A673 (cell line): ENCODE results near the gene GPER1. TPM values are rescaled to one million over a fixed set of nuclear protein-coding genes. Genes with fewer than 3 reads are reported as not detected.

Source experiments
- BruUV-seq: library from RNA; stranded (reverse); fragments of 400-500 nt; replicated peaks from 2 replicates; lab custom pipeline; 2021; lab: Mats Ljungman, UMichigan
- CTCF ChIA-PET: fragments of 300-600 bp; sonication (Branson Sonifier 250); formaldehyde crosslinking; loops from one replicate; lab custom pipeline; 2022; ENCODE audit warnings: antibody characterized with exemption; lab: Charles Lee
- POLR2A ChIA-PET: fragments of 300-600 bp; sonication (Branson Sonifier 250); formaldehyde crosslinking; loops from one replicate; lab custom pipeline; 2022; ENCODE audit warnings: antibody characterized with exemption; ENCODE audit not compliant: low non-redundant PET; lab: Charles Lee
- DNase-seq: peaks from one replicate; pipeline ENCODE4 v3.0.0-alpha.2; 2015; ENCODE audit warnings: low spot score
- H3K27ac ChIP-seq: fragments of 200-600 bp; sonication (generic); 2 replicates; pipeline ENCODE4 v1.5.1; 2016; ENCODE audit warnings: mixed run types, low read depth, mild to moderate bottlenecking, mixed read lengths, antibody characterized with exemption, low read length; ENCODE audit not compliant: poor library complexity, severe bottlenecking
- H3K27me3 ChIP-seq: fragments of 200-600 bp; sonication (generic); replicated peaks from 2 replicates; pipeline ENCODE4 v1.6.1; 2017; ENCODE audit warnings: mixed run types, low read depth, mild to moderate bottlenecking, mixed read lengths, antibody characterized with exemption, low read length; ENCODE audit not compliant: insufficient read depth, poor library complexity
- H3K36me3 ChIP-seq: fragments of 200-600 bp; sonication (generic); 2 replicates; pipeline ENCODE4 v1.6.1; 2016; ENCODE audit warnings: mixed run types, mild to moderate bottlenecking, mixed read lengths, antibody characterized with exemption, low read length; ENCODE audit not compliant: insufficient read depth, poor library complexity, severe bottlenecking
- H3K4me1 ChIP-seq: fragments of 200-600 bp; sonication (generic); 2 replicates; pipeline ENCODE4 v1.6.1; 2017; ENCODE audit warnings: mixed run types, mild to moderate bottlenecking, mixed read lengths, antibody characterized with exemption, low read length; ENCODE audit not compliant: insufficient read depth, poor library complexity, severe bottlenecking
- H3K4me3 ChIP-seq: fragments of 200-600 bp; sonication (generic); 2 replicates; pipeline ENCODE4 v1.5.1; 2016; ENCODE audit warnings: low read depth, mixed run types, mild to moderate bottlenecking, mixed read lengths, low read length; ENCODE audit not compliant: poor library complexity, severe bottlenecking
- H3K9me3 ChIP-seq: fragments of 200-600 bp; sonication (generic); 2 replicates; pipeline ENCODE4 v1.6.1; 2016; ENCODE audit warnings: mixed run types, low read depth, mild to moderate bottlenecking, mixed read lengths, antibody characterized with exemption, low read length; ENCODE audit not compliant: poor library complexity, severe bottlenecking
- EZH2 ChIP-seq: fragments of 200-600 bp; sonication (generic); IDR thresholded peaks from 2 replicates; pipeline ENCODE4 v1.6.1; 2017; ENCODE audit warnings: borderline replicate concordance, low read depth, mild to moderate bottlenecking, mixed read lengths, antibody characterized with exemption, low read length; ENCODE audit not compliant: poor library complexity, severe bottlenecking
- intact Hi-C: fragments of 100-400 bp; cut with micrococcal nuclease; formaldehyde crosslinking; loops from one replicate; pipeline ENCODE4 v1.10.0; 2022; ENCODE audit not compliant: unreplicated experiment
- total RNA-seq: library from RNA; stranded (reverse); gene quantifications from 2 replicates; pipeline ENCODE4 v1.2.3, GENCODE V29; 2021
- TF ChIP-seq, protein P1 (sequence below): fragments of 300-800, 200-600 bp; sonication (generic); conservative IDR thresholded peaks from 2 replicates; pipeline ENCODE4 v1.5.1; 2017; ENCODE audit warnings: low read depth, mild to moderate bottlenecking, antibody characterized with exemption, low read length, moderate library complexity, mixed read lengths

GPER1 gene
- total RNA-seq, 1 experiment from 2014 or later = 0.37 TPM

DNA sequence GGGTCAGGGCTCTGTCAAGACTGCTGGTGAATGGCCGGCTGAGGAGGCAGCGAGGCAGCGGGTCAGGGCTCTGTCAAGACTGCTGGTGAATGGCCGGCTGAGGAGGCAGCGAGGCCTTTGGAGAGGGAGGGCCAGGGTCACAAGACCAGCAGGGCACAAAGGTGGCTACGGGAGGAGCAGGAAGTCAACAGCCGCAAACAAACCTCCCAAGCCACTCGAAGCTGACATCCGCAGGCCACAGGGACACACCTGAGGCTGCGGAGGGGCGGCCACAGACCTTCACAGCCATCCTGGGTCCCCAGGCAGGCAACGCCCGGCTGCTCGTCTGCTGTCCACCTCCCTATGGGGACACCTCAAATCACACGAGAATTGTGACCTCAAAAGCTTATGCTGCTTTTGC, 8.9 kb upstream of the GPER1 start:
- DNase-seq = no peak
- H3K36me3 ChIP-seq = no peaks in the 10 kb centered on the region
- H3K9me3 ChIP-seq = no peaks in the 10 kb centered on the region
- TF ChIP-seq, protein P1, sequence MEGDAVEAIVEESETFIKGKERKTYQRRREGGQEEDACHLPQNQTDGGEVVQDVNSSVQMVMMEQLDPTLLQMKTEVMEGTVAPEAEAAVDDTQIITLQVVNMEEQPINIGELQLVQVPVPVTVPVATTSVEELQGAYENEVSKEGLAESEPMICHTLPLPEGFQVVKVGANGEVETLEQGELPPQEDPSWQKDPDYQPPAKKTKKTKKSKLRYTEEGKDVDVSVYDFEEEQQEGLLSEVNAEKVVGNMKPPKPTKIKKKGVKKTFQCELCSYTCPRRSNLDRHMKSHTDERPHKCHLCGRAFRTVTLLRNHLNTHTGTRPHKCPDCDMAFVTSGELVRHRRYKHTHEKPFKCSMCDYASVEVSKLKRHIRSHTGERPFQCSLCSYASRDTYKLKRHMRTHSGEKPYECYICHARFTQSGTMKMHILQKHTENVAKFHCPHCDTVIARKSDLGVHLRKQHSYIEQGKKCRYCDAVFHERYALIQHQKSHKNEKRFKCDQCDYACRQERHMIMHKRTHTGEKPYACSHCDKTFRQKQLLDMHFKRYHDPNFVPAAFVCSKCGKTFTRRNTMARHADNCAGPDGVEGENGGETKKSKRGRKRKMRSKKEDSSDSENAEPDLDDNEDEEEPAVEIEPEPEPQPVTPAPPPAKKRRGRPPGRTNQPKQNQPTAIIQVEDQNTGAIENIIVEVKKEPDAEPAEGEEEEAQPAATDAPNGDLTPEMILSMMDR = no peak
- no peak for TF ChIP-seq EZH2
- H3K4me3 ChIP-seq = no peak overlapping the region
- ChIA-PET CTCF (no interaction called here), POLR2A (no interaction called here)
- H3K27ac ChIP-seq = no peak overlapping the region
- H3K27me3 ChIP-seq = no peaks in the 10 kb centered on the region
- BruUV-seq = no TSS peak
- intact Hi-C loops = no loop called here
- H3K4me1 ChIP-seq = no peaks in the 10 kb centered on the region

DNA sequence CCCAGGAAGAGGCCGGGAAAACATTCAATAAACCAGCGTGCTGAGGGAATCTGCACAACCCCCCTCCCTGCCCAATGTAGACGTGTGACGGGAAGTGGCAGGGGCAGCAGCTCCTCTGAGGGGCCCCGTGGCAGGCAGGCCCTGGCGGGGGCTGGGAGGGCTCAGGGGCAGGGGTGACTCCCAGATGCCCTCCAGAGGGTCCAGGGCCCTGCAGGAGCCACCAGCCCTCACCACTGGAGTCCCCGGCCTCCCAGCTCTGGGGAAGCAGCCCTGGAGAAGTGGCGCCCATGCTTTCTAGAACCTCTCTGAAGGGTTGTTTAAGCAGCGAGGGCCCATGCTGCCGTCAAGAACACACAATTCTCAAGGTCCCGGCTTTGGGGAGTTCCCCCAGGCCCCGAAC, 8.4 kb upstream of the GPER1 start:
- no TSS peak for BruUV-seq
- H3K4me1 ChIP-seq = no peaks in the 10 kb centered on the region
- TF ChIP-seq EZH2 = no peak
- TF ChIP-seq, protein P1 = no peak

DNA sequence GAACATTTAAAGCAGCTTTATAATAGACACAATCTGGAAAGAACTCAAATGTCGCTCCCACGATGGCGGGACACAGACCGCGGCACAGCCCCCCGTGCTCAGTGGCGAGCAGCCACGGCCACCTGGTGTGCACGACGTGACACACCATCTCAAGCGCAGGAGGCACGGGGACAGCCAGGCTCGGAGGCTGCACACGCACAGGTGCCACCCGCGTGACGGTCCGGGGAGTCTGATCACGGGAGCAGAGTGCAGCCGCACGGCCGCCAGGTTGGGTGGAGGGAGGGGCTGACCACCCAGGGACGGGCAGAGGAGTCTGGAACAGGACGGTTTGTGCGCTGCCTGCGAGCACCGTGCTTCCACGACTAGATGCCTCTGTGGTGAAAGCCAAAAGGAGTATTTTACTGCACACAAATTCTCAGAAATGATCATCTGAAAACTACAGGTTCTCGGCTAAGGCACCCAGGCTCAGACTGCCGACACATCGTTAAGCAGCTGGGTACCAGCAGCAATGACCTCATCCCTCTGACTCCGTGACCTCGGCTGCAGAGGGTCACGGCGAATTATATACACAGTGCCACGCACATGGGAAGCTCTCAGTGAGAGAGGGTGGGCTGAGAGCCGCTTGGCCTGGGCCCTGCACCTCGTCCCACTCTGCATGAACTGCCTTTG, 7.5 kb upstream of the GPER1 start:
- no TSS peak for BruUV-seq
- Histone ChIP-seq H3K36me3 (no peaks in the 10 kb centered on the region), H3K27me3 (no peaks in the 10 kb centered on the region), H3K4me1 (no peaks in the 10 kb centered on the region), H3K27ac (no peak overlapping the region), H3K9me3 (no peaks in the 10 kb centered on the region), H3K4me3 (no peak overlapping the region)
- ChIA-PET CTCF (no interaction called here), POLR2A (no interaction called here)
- intact Hi-C loops = no loop called here
- DNase-seq = no peak
- TF ChIP-seq, protein P1 = no peak
- TF ChIP-seq EZH2 = no peak

More for the DNA sequence above, 8.4 kb upstream of the GPER1 start:
- no peak for DNase-seq
- H3K27me3 ChIP-seq = no peaks in the 10 kb centered on the region
- H3K36me3 ChIP-seq = no peaks in the 10 kb centered on the region
- ChIA-PET POLR2A (no interaction called here), CTCF (no interaction called here)
- H3K9me3 ChIP-seq = no peaks in the 10 kb centered on the region
- intact Hi-C loops = no loop called here
- H3K27ac ChIP-seq = no peak overlapping the region
- no peak overlapping the region for H3K4me3 ChIP-seq
